ENCODE results near the gene PHF3. TPM values are rescaled to one million over a fixed set of nuclear protein-coding genes. Genes with fewer than 3 reads are reported as not detected.

The PHF3 gene
- total RNA-seq, 4 donors from 2014 or later, result 49.4 to 73.1 (median 61.9) TPM

GRCh38 chr6:63635215-63635587 is 401 bp upstream of the PHF3 start:
- Histone ChIP-seq H3K9me3 (no peaks in the 10 kb centered on the region), H3K4me1 (peaks cover 33 to 38% of the 10 kb centered on the region in 2 donors), H3K36me3 (no peaks in the 10 kb centered on the region), H3K27me3 (no peaks in the 10 kb centered on the region), H3K27ac (peak overlapping the region; percentile 92 to 98 (median 96)), H3K4me3 (peak overlapping the region; percentile 76 to 93 (median 83))
- TF ChIP-seq CTCF (IDR thresholded peaks at IDR 0.05 in 4 of 5, conservative IDR thresholded peaks at IDR 0.05 in 1 of 5) (no peak), POLR2A (IDR thresholded peaks at IDR 0.05) (no peak)
- in situ Hi-C loops (cut with MboI; ENCODE audit: low sequenced_read_pairs in 4 of 4), result loop anchor here in 1 of 4 donors (10.0 kb wide), 1 partner anchor 60 kb away; the partner anchor contains the start of genes LOC128125822 and PTP4A1
- DNase-seq, result no peak
- ATAC-seq, result peak; percentile 8 to 15
- intact Hi-C loops (cut with DNase I; ENCODE audit: low total_unique reads), result loop anchor here (2.0 to 5.0 kb wide), 3 partner anchors 38 to 62 kb away; partner anchors contain the start of genes LOC128125822 and PTP4A1

GRCh38 chr6:63636518-63637021 is 968 bp downstream of the PHF3 start:
- in situ Hi-C loops (cut with MboI; ENCODE audit: low sequenced_read_pairs in 4 of 4) (loop anchor here in 1 of 4 donors (10.0 kb wide), 1 partner anchor 62 kb away; the partner anchor contains the start of genes LOC128125822 and PTP4A1), intact Hi-C loops (cut with DNase I; ENCODE audit: low total_unique reads) (loop anchor here (5.0 kb wide), 2 partner anchors 39 to 41 kb away; no protein-coding TSS in a partner anchor)
- H3K4me3 ChIP-seq, result peak overlapping the region; percentile 76 to 93 (median 83)
- ATAC-seq (peak; percentile 7 to 20), DNase-seq (peak; percentile 31 to 38)
- H3K27ac ChIP-seq, result peak overlapping the region; percentile 92 to 98 (median 96)
- H3K9me3 ChIP-seq, result no peaks in the 10 kb centered on the region
- H3K4me1 ChIP-seq, result peaks cover 44 to 48% of the 10 kb centered on the region in 2 donors
- H3K36me3 ChIP-seq, result no peaks in the 10 kb centered on the region
- H3K27me3 ChIP-seq, result no peaks in the 10 kb centered on the region
- TF ChIP-seq POLR2A (IDR thresholded peaks at IDR 0.05) (no peak), CTCF (IDR thresholded peaks at IDR 0.05 in 4 of 5, conservative IDR thresholded peaks at IDR 0.05 in 1 of 5) (no peak)

- Histone ChIP-seq H3K27me3 (no peaks in the 10 kb centered on the region), H3K4me3 (peak overlapping the region in 3 of 4 donors; percentile 76 to 93 (median 86)), H3K36me3 (no peaks in the 10 kb centered on the region), H3K4me1 (peaks cover 46 to 49% of the 10 kb centered on the region in 2 donors), H3K27ac (peak overlapping the region in 2 of 4 donors; percentile 96 to 97), H3K9me3 (no peaks in the 10 kb centered on the region)
- DNase-seq, result no peak
- ATAC-seq, result no peak
- TF ChIP-seq POLR2A (IDR thresholded peaks at IDR 0.05) (no peak), CTCF (IDR thresholded peaks at IDR 0.05 in 4 of 5, conservative IDR thresholded peaks at IDR 0.05 in 1 of 5) (no peak)
- in situ Hi-C loops (cut with MboI; ENCODE audit: low sequenced_read_pairs in 4 of 4) (loop anchor here in 1 of 4 donors (10.0 kb wide), 1 partner anchor 63 kb away; the partner anchor contains the start of genes LOC128125822 and PTP4A1), intact Hi-C loops (cut with DNase I; ENCODE audit: low total_unique reads) (loop anchor here (5.0 kb wide), 2 partner anchors 39 to 41 kb away; no protein-coding TSS in a partner anchor)
Observed at GRCh38 chr6:63637865-63638445, 2.4 kb downstream of the PHF3 start.

- intact Hi-C loops (cut with DNase I; ENCODE audit: low total_unique reads) (no loop called here), in situ Hi-C loops (cut with MboI; ENCODE audit: low sequenced_read_pairs in 4 of 4) (no loop called here)
- no peaks in the 10 kb centered on the region for H3K36me3 ChIP-seq
- H3K9me3 ChIP-seq, result no peaks in the 10 kb centered on the region
- no peak overlapping the region for H3K4me3 ChIP-seq
- H3K4me1 ChIP-seq, result peaks cover 65 to 68% of the 10 kb centered on the region in 2 donors
- DNase-seq (no peak), ATAC-seq (no peak)
- no peaks in the 10 kb centered on the region for H3K27me3 ChIP-seq
- TF ChIP-seq CTCF (IDR thresholded peaks at IDR 0.05 in 4 of 5, conservative IDR thresholded peaks at IDR 0.05 in 1 of 5) (no peak), POLR2A (IDR thresholded peaks at IDR 0.05) (no peak)
- H3K27ac ChIP-seq, result no peak overlapping the region
Observed at GRCh38 chr6:63640062-63640461, 4.5 kb downstream of the PHF3 start.
